Adrenal gland (tissue), 5 donors: ENCODE data around the gene VRK3.

ENCODE experiments used
- CTCF ChIP-seq, 6 experiments: fragments of 450-650 bp in 4 of 6; fragments of 200-600 bp in 2 of 6; sonication (generic) in 1 of 6; IDR thresholded peaks; 1 replicate in 5 of 6; 2 replicates in 1 of 6; pipeline versions ENCODE4 v1.5.1 to v1.8.0; 2016 to 2021; ENCODE audit warnings: antibody characterized with exemption in 6 of 6, mild to moderate bottlenecking in 2 of 6, moderate library complexity in 1 of 6
- POLR2A ChIP-seq, 2 donors: fragments of 450-650 bp; IDR thresholded peaks; one replicate each; pipeline ENCODE4 v1.6.1; 2017; ENCODE audit warnings: antibody characterized with exemption in 2 of 2, mild to moderate bottlenecking in 2 of 2, moderate library complexity in 1 of 2
- donor health status: DM: no; HTN: no; CAD: no.

DNA sequence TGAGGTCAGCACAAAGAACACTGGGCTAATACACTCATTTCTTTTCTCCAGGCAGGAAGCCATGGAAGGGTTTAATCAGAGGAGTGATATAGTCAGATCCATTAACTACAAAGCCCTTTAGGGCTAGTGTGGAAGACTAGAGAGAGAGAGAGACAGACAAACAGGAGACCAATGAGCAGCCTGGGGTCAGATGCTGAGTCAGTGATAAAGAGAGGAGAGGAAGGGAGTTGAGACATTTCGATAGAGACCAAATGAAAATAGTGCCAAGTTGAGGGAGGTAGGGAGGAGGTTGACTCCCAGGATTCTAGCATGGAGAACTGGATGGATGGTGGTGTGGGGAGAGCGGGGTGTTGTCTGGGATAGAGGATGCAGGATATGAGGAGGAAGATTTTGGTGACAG is 18.8 kb upstream of the VRK3 start:
- TF ChIP-seq CTCF (IDR thresholded peaks at IDR 0.05) (no peak), POLR2A (IDR thresholded peaks at IDR 0.05) (no peak)
